HepG2 (cell line): ENCODE data around the gene KRT15. TPM values are rescaled to one million over a fixed set of nuclear protein-coding genes. Genes with fewer than 3 reads are reported as not detected.

Experiments used
- ATAC-seq: fragments of 200-7000 bp; cut with Tn5 transposase; 3 replicates; pipeline ENCODE4 v1.9.1; 2020; ENCODE audit warnings: mild to moderate bottlenecking, moderate library complexity
- BruUV-seq: library from RNA; stranded (reverse); fragments of 400-500 nt; replicated peaks from 2 replicates; lab custom pipeline; 2021; lab: Mats Ljungman, UMichigan
- CTCF ChIA-PET: fragments of 300-600 bp; formaldehyde crosslinking; extraction: SDS; loops from one replicate; lab custom pipeline; 2021; ENCODE audit warnings: low total read pairs, inconsistent platforms, low intra/inter-chr PET ratio; lab: Yijun Ruan, JAX
- POLR2A ChIA-PET: fragments of 350-600 bp; sonication (Branson Sonifier 250); formaldehyde crosslinking; loops from one replicate; lab custom pipeline; 2020; ENCODE audit warnings: antibody characterized with exemption, inconsistent platforms; lab: Yijun Ruan, JAX
- DNase-seq: peaks from one replicate; pipeline ENCODE4 v3.0.0-alpha.2; 2015; ENCODE audit warnings: low spot score
- FAIRE-seq: peaks from 3 replicates; lab custom pipeline; 2011; peaks lifted over from hg19 to GRCh38; lab: Jason Lieb, UNC
- H2AFZ ChIP-seq: one replicate; pipeline ENCODE4 v1.6.1; 2011; ENCODE audit warnings: low read length, inconsistent platforms
- H3K27ac ChIP-seq: fragments of 300-600 bp; 3 replicates; pipeline ENCODE4 v1.8.0; 2011; ENCODE audit warnings: mixed run types, mild to moderate bottlenecking, mixed read lengths, low read length, inconsistent platforms; ENCODE audit not compliant: insufficient read depth; ENCODE audit errors: extremely low read length
- H3K27me3 ChIP-seq, 2 experiments: fragments of 200-600 bp in 1 of 2; 2 replicates in 1 of 2; 3 replicates in 1 of 2; pipeline versions ENCODE4 v1.6.0 to v1.8.0; 2011; ENCODE audit warnings: low read length in 2 of 2, mild to moderate bottlenecking in 2 of 2, moderate library complexity in 2 of 2, inconsistent platforms in 1 of 2; ENCODE audit not compliant: insufficient read depth in 2 of 2, control insufficient read depth in 1 of 2
- H3K36me3 ChIP-seq, 2 experiments: fragments of 200-600 bp in 1 of 2; replicated peaks in 1 of 2; 2 replicates in 1 of 2; 3 replicates in 1 of 2; pipeline versions ENCODE4 v1.5.1 to v1.8.0; 2011; ENCODE audit warnings: low read length in 2 of 2, inconsistent platforms in 1 of 2; ENCODE audit not compliant: insufficient read depth in 2 of 2, control insufficient read depth in 1 of 2
- H3K4me1 ChIP-seq: 2 replicates; pipeline ENCODE4 v1.5.1; 2012; ENCODE audit warnings: low read length, inconsistent platforms; ENCODE audit not compliant: insufficient read depth
- H3K4me2 ChIP-seq: 2 replicates; pipeline ENCODE4 v1.6.0; 2011; ENCODE audit warnings: low read depth, low read length, inconsistent platforms
- H3K4me3 ChIP-seq, 3 experiments: fragments of 200-600 bp in 1 of 3; sonication (generic), shearing (Covaris generic) in 1 of 3; replicated peaks in 1 of 3; 2 replicates each; pipeline ENCODE4 v1.5.1; 2011 to 2016; ENCODE audit warnings: low read length in 3 of 3, inconsistent platforms in 2 of 3, low read depth in 2 of 3, mild to moderate bottlenecking in 2 of 3, control low read depth in 1 of 3, mixed read lengths in 1 of 3; ENCODE audit not compliant: insufficient read depth in 1 of 3
- H3K79me2 ChIP-seq: one replicate; pipeline ENCODE4 v1.6.1; 2011; ENCODE audit warnings: low read length, inconsistent platforms; ENCODE audit not compliant: insufficient read depth
- H3K9ac ChIP-seq: 2 replicates; pipeline ENCODE4 v1.6.0; 2011; ENCODE audit warnings: mild to moderate bottlenecking, low read depth, low read length, inconsistent platforms; ENCODE audit not compliant: insufficient read depth
- H3K9me3 ChIP-seq: 2 replicates; pipeline ENCODE4 v1.5.1; 2012; ENCODE audit warnings: mild to moderate bottlenecking, low read length
- H4K20me1 ChIP-seq: 2 replicates; pipeline ENCODE4 v1.6.0; 2011; ENCODE audit warnings: inconsistent platforms, mild to moderate bottlenecking, low read length, moderate library complexity; ENCODE audit not compliant: insufficient read depth
- BATF2 ChIP-seq: sonication (generic); formaldehyde crosslinking; IDR thresholded peaks from 2 replicates; pipeline ENCODE4 v1.8.0; 2022; ENCODE audit warnings: mild to moderate bottlenecking, missing genetic modification reagents, moderate library complexity
- JUNB ChIP-seq: sonication (generic); formaldehyde crosslinking; IDR thresholded peaks from 2 replicates; pipeline ENCODE4 v1.8.0; 2022; ENCODE audit warnings: missing genetic modification reagents, mild to moderate bottlenecking, borderline replicate concordance
- POGK ChIP-seq: sonication (generic); formaldehyde crosslinking; conservative IDR thresholded peaks from 2 replicates; pipeline ENCODE4 v1.8.0; 2022; ENCODE audit warnings: mild to moderate bottlenecking, moderate library complexity, missing genetic modification reagents
- POLR2A ChIP-seq, 2 experiments: IDR thresholded peaks; 2 replicates each; pipeline ENCODE4 v1.6.1; 2011; ENCODE audit warnings: low read depth in 2 of 2, low read length in 2 of 2, mild to moderate bottlenecking in 1 of 2, moderate library complexity in 1 of 2; ENCODE audit not compliant: insufficient read depth in 1 of 2
- RBM39 ChIP-seq: fragments of 200-400 bp; formaldehyde crosslinking; IDR thresholded peaks from one replicate; pipeline ENCODE4 v1.6.1; 2018; ENCODE audit warnings: antibody characterized with exemption, mild to moderate bottlenecking, low read depth, low read length; ENCODE audit not compliant: poor library complexity, severe bottlenecking
- ZFX ChIP-seq: sonication (generic); formaldehyde crosslinking; IDR thresholded peaks from 2 replicates; pipeline ENCODE4 v1.4.0; 2020; ENCODE audit warnings: mild to moderate bottlenecking, low read depth, missing genetic modification reagents, moderate library complexity
- ZNF549 ChIP-seq: sonication (generic); formaldehyde crosslinking; IDR thresholded peaks from 2 replicates; pipeline ENCODE4 v1.5.0; 2020; ENCODE audit warnings: missing genetic modification reagents
- ZNF577 ChIP-seq: sonication (generic); formaldehyde crosslinking; IDR thresholded peaks from 2 replicates; pipeline ENCODE4 v1.4.0; 2020; ENCODE audit warnings: mild to moderate bottlenecking, low read depth, missing genetic modification reagents, borderline replicate concordance
- WGBS: methylation state at CpG from one replicate; pipeline ENCODE4 v1.1.6; 2017; ENCODE audit warnings: low lambda C conversion rate; 5-methylcytosine and 5-hydroxymethylcytosine counted together
- in situ Hi-C: cut with HindIII; loops from 2 replicates; pipeline ENCODE4 v1.10.0; 2017; ENCODE audit warnings: low pct_unique_long_range_greater_than_20kb; ENCODE audit not compliant: extremely low pct_ligation_motif_present
- intact Hi-C: fragments of 100-400 bp; cut with micrococcal nuclease; formaldehyde crosslinking; loops from one replicate; pipeline ENCODE4 v1.10.0; 2022; ENCODE audit not compliant: unreplicated experiment
- polyA plus RNA-seq, 8 experiments: library from polyadenylated mRNA; depleted of rRNA in 3 of 8; stranded (reverse) in 7 of 8; unstranded in 1 of 8; fragments of >200 nt; fragmentation: Illumina TruSeq in 4 of 8; extraction: Trizol in 4 of 8; gene quantifications; 2 replicates each; pipeline versions ENCODE4 v1.2.1 to v1.2.3, GENCODE V29; 2011 to 2016; ENCODE audit warnings: low read depth in 4 of 8, missing spikeins in 1 of 8, mixed read lengths in 1 of 8; ENCODE audit not compliant: insufficient read depth in 1 of 8
- total RNA-seq, 5 experiments: library from RNA; depleted of rRNA; stranded (reverse); fragments of >200 nt; fragmentation: Illumina TruSeq; extraction: Trizol; gene quantifications; 2 replicates each; pipeline ENCODE4 v1.2.3, GENCODE V29; 2016; ENCODE audit warnings: low read depth in 1 of 5

Gene KRT15
- total and polyA plus RNA-seq, 2 of the 13 experiments (the other 11 are each of a cell fraction or from before 2014, with no cell fraction given): 0.46 to 0.63 TPM

- FAIRE-seq (no peak), DNase-seq (no peak), ATAC-seq (no peak)
- H3K4me1 ChIP-seq: peaks cover 58% of the 10 kb centered on the region
- H3K4me2 ChIP-seq: no peak overlapping the region
- no peak overlapping the region for H3K27ac ChIP-seq
- H3K9me3 ChIP-seq: no peaks in the 10 kb centered on the region
- no peaks in the 10 kb centered on the region for H3K36me3 ChIP-seq
- POLR2A ChIA-PET: interaction anchor here (1.6 kb wide), 1 partner anchor 14 kb away, joined by 5 read pairs; the partner anchor contains the start of gene KRT19
- BruUV-seq: no TSS peak
- WGBS: 4% methylated on average over 2 of the region's 2 CpGs
- in situ Hi-C loops: no loop called here
- no peaks in the 10 kb centered on the region for H3K79me2 ChIP-seq
- H3K27me3 ChIP-seq: peaks cover 2 to 10% of the 10 kb centered on the region in 2 experiments; a peak in 1 of 5 replicates
- H3K4me3 ChIP-seq: no peak overlapping the region
- TF ChIP-seq ZNF577 (no peak), POLR2A (IDR thresholded peaks at IDR 0.05; ENCODE audit: insufficient read depth in 1 of 2, low read depth in 2 of 2, low read length in 2 of 2) (no peak), ZFX (CRISPR knock-in tag) (no peak), BATF2 (CRISPR knock-in tag) (no peak), POGK (CRISPR knock-in tag) (no peak), JUNB (CRISPR knock-in tag) (no peak), RBM39 (no peak), ZNF549 (CRISPR knock-in tag) (no peak)
- intact Hi-C loops: no loop called here
- H2AFZ ChIP-seq: no peak overlapping the region
- no peak overlapping the region for H3K9ac ChIP-seq
- no peaks in the 10 kb centered on the region for H4K20me1 ChIP-seq
- CTCF ChIA-PET: no interaction called here
These were observed 23.7 kb upstream of the KRT15 start for GRCh38 chr17:41542357-41542756.
